Osteocyte (in vitro differentiated cells): ENCODE data around the gene ANGEL2. TPM values are rescaled to one million over a fixed set of nuclear protein-coding genes. Genes with fewer than 3 reads are reported as not detected.

Experiments used
- DNase-seq: peaks from one replicate; pipeline ENCODE4 v3.0.0; 2021; ENCODE audit warnings: mixed read lengths; ENCODE audit not compliant: unreplicated experiment; ENCODE audit errors: extremely low spot score
- H3K27ac Mint-ChIP-seq: one replicate; pipeline ENCODE4 v1.8.0; 2021; ENCODE audit warnings: mild to moderate bottlenecking, mixed read lengths; ENCODE audit not compliant: unreplicated experiment
- H3K27me3 Mint-ChIP-seq: one replicate; pipeline ENCODE4 v1.8.0; 2021; ENCODE audit warnings: mixed read lengths; ENCODE audit not compliant: unreplicated experiment
- H3K36me3 Mint-ChIP-seq: one replicate; pipeline ENCODE4 v1.8.0; 2021; ENCODE audit warnings: mixed read lengths; ENCODE audit not compliant: unreplicated experiment
- H3K4me1 Mint-ChIP-seq: one replicate; pipeline ENCODE4 v1.8.0; 2021; ENCODE audit warnings: mixed read lengths; ENCODE audit not compliant: unreplicated experiment
- H3K4me3 Mint-ChIP-seq: one replicate; pipeline ENCODE4 v1.8.0; 2021; ENCODE audit warnings: mild to moderate bottlenecking, moderate library complexity, mixed read lengths; ENCODE audit not compliant: unreplicated experiment
- H3K9me3 Mint-ChIP-seq: one replicate; pipeline ENCODE4 v1.8.0; 2021; ENCODE audit warnings: mixed read lengths; ENCODE audit not compliant: unreplicated experiment
- CTCF ChIP-seq: fragments of 200-600 bp; sonication (generic); IDR thresholded peaks from 2 replicates; pipeline ENCODE4 v1.5.0; 2021; ENCODE audit warnings: antibody characterized with exemption, mild to moderate bottlenecking, moderate library complexity
- total RNA-seq: library from RNA; stranded (reverse); gene quantifications from 2 replicates; pipeline ENCODE4 v1.2.1, GENCODE V29; 2021

Gene ANGEL2
- total RNA-seq, 1 donor from 2014 or later, result 34.7 TPM

DNA sequence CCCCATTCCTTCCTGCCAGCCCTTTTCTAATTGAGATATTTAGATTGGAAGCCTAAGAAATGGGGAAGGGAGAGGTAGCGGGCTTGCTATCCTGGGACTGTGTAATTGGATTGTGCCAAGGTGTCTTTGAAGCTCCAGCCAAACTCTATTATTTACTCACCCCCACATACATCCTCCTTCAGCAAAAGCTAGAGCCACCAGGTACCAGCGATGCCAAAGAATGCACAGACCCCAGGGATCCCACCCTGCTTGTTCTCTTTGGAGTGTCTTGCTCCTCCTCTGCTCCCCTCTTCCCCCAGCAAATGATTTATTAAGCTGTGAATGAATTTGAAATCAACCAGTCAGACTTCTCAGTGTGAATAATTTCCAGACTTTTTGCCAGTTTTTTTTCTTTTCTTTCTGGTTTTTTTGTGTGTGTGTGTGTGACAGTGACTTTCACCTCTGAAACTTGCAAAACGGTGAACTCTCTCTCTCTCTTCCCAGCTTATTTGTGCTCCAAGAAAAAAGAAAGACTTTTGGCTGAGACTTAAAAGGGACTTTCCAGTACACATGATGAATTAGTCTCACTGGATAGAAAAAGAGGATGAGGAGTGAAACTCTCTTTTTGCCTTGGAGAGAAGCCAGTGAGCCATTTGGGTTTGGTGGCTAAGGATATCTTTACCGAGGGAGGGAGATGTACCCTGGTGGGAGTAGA is 63.6 kb downstream of the ANGEL2 start:
- H3K36me3 Mint-ChIP-seq, result peaks cover 1% of the 10 kb centered on the region
- no peak for DNase-seq
- peaks cover 13% of the 10 kb centered on the region for H3K4me1 Mint-ChIP-seq
- no peak overlapping the region for H3K27ac Mint-ChIP-seq
- peaks cover 14% of the 10 kb centered on the region for H3K27me3 Mint-ChIP-seq
- TF ChIP-seq CTCF, result no peak
- peak overlapping the region; percentile 47 for H3K4me3 Mint-ChIP-seq
- H3K9me3 Mint-ChIP-seq, result no peaks in the 10 kb centered on the region

GRCh38 chr1:212951126-212951946 is 64.3 kb downstream of the ANGEL2 start:
- Mint-ChIP-seq H3K36me3 (peaks cover 1% of the 10 kb centered on the region), H3K4me1 (peaks cover 13% of the 10 kb centered on the region), H3K4me3 (peak overlapping the region; percentile 88), H3K9me3 (no peaks in the 10 kb centered on the region), H3K27me3 (peaks cover 17% of the 10 kb centered on the region), H3K27ac (no peak overlapping the region)
- no peak for TF ChIP-seq CTCF
- DNase-seq, result no peak

DNA sequence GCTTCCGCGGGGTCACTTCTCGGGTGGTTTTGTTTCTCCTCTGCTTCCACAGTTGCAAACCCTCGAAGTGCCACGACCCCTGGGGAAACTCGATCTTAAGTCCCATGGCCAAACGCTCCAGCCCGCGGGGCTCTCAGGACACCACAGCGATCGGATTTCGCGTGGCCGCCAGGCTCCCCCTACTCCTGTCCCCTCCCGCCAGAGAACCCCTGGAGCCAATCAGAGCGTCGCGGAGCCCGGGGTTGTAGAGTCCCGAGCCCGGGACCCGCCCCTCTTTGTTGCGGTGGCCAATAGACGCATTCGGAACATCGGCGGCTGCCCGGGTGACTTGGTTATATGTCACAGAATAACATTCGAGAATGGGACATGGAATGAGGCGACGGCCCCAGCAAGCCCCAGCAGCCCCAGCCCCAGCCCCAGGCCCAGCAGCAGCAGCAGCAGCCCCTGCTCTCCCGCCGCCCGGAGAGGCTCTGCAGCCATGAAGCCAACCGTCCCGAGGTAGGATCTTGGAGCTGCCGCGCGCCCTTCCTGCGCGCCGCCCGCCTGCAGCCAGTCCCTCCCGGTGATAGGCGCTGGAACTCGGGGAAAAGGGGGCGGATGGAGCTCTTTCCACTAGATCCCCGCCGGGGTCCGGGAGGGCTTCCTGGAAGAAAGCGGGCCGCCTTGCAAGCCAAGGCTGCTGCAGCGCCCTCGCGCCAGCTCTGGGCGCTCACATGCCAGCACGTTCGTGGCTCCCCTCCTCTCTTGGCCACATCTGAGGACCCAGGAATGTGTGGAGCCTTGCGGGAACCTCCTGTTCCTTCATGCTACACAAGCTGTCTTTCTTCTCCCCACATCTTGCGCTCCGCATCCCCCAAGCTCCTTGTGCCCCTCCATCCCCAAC is 65.2 kb downstream of the ANGEL2 start, which contains the start of gene VASH2:
TSS of gene VASH2 (plus strand) at position 299 of the 883 bp plus-strand sequence. CDS start 1,002 bp downstream, outside the sequence.
- no peak within 1 kb of the TSS for H3K27ac Mint-ChIP-seq
- TF ChIP-seq CTCF, result no peak
- peaks cover 19% of the 10 kb centered on the region for H3K27me3 Mint-ChIP-seq
- peak; percentile 88 for DNase-seq
- H3K4me3 Mint-ChIP-seq, result peak within 1 kb of the TSS; percentile 88
- H3K36me3 Mint-ChIP-seq, result no peaks in the 10 kb centered on the region
- no peaks in the 10 kb centered on the region for H3K9me3 Mint-ChIP-seq
- H3K4me1 Mint-ChIP-seq, result peaks cover 13% of the 10 kb centered on the region

GRCh38 chr1:212949771-212950170 is 65.9 kb downstream of the ANGEL2 start:
- Mint-ChIP-seq H3K4me1 (peaks cover 13% of the 10 kb centered on the region), H3K36me3 (no peaks in the 10 kb centered on the region), H3K27ac (no peak overlapping the region), H3K9me3 (no peaks in the 10 kb centered on the region), H3K27me3 (peaks cover 23% of the 10 kb centered on the region), H3K4me3 (peak overlapping the region; percentile 88)
- no peak for DNase-seq
- TF ChIP-seq CTCF, result no peak
